Esophagus muscularis mucosa (tissue), 4 donors: ENCODE results near the gene AQP7. TPM values are rescaled to one million over a fixed set of nuclear protein-coding genes. Genes with fewer than 3 reads are reported as not detected.

Experiments used
- DNase-seq: peaks from one replicate; pipeline ENCODE4 v3.0.0-alpha.2; 2017; ENCODE audit errors: extremely low spot score
- H3K27ac ChIP-seq, 4 donors: fragments of 200-600 bp; sonication (generic); replicated peaks in 1 of 4; 1 replicate in 3 of 4; 2 replicates in 1 of 4; pipeline ENCODE4 v1.5.1; 2016 to 2019; ENCODE audit warnings: mild to moderate bottlenecking in 1 of 4
- H3K27me3 ChIP-seq, 4 donors: fragments of 200-600 bp; sonication (generic); one replicate each; pipeline versions ENCODE4 v1.5.1 to v1.6.0; 2016 to 2019
- H3K36me3 ChIP-seq, 4 donors: fragments of 200-600 bp; sonication (generic); one replicate each; pipeline ENCODE4 v1.5.1; 2016 to 2019
- H3K4me1 ChIP-seq, 4 donors: fragments of 200-600 bp; sonication (generic); one replicate each; pipeline ENCODE4 v1.5.1; 2016 to 2019
- H3K4me3 ChIP-seq, 4 donors: fragments of 200-600 bp; sonication (generic); 1 replicate in 2 of 4; 2 replicates in 2 of 4; pipeline ENCODE4 v1.5.1; 2016 to 2019; ENCODE audit warnings: mild to moderate bottlenecking in 4 of 4, moderate library complexity in 1 of 4
- H3K9me3 ChIP-seq, 4 donors: fragments of 200-600 bp; sonication (generic); 1 replicate in 3 of 4; 2 replicates in 1 of 4; pipeline ENCODE4 v1.5.1; 2016 to 2019
- EP300 ChIP-seq: sonication (generic); formaldehyde crosslinking; IDR thresholded peaks from one replicate; pipeline ENCODE4 v1.6.1; 2017; ENCODE audit warnings: antibody characterized with exemption
- POLR2A ChIP-seq: fragments of 450-650 bp; IDR thresholded peaks from one replicate; pipeline ENCODE4 v1.6.1; 2017; ENCODE audit warnings: antibody characterized with exemption, moderate library complexity, mild to moderate bottlenecking, low read depth
- POLR2AphosphoS5 ChIP-seq, 2 donors: sonication (generic); formaldehyde crosslinking; IDR thresholded peaks; one replicate each; pipeline ENCODE4 v1.6.1; 2017; ENCODE audit warnings: antibody characterized with exemption in 2 of 2
- WGBS: methylation state at CpG from one replicate; pipeline ENCODE4 v1.1.5; 2018; 5-methylcytosine and 5-hydroxymethylcytosine counted together
- intact Hi-C: fragments of 100-400 bp; cut with DNase I; formaldehyde crosslinking; loops from one replicate; pipeline ENCODE4 v1.15.1; 2023
- total RNA-seq, 4 donors: library from RNA; depleted of rRNA; stranded (reverse); fragments of >200 nt; gene quantifications; one replicate each; pipeline versions ENCODE4 v1.1.0 to v1.2.1, GENCODE V29; 2016
- TF ChIP-seq, protein P1 (sequence below), 3 experiments: fragments of 200-600 bp in 2 of 3; fragments of 450-650 bp in 1 of 3; sonication (generic) in 2 of 3; IDR thresholded peaks; one replicate each; pipeline ENCODE4 v1.5.1; 2017 to 2019; ENCODE audit warnings: antibody characterized with exemption in 3 of 3, mild to moderate bottlenecking in 2 of 3, moderate library complexity in 1 of 3

The AQP7 gene
- total RNA-seq, 4 donors from 2014 or later: 0.33 to 1.8 (median 1.4) TPM

DNA sequence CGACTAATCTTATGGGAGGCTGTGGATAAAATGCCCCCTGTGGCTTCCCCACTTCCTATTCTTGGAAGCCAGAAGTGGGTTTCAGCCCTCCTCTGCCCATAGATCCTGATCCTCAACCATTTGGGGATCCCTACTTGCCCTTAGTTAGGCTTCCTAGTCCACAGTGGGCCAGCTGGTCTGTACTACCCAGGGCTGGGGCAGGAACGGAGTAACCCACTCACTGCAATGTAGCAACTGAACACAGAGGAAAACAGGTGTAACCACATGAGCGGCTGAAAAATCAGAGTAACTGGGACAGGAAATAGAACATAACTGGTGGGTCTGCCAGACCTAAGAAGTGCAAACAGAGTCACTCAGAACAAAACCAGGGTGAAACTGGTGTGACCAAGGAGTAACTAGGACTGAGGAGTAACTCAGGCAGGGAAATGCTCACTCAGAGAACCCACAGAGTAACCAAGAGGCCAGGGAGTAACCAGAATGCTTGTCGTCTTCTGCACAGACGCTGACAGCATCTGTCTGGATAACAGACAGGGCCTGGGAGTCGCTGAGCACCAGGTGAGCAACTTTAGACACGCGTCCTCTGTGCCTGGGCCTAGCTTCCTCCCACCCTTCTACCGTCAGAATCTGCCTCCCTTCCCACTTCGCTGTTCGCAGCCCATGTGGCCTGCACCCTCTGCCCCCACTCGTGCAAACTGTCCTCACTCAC lies 44.0 kb upstream of the AQP7 start:
- H3K27me3 ChIP-seq: peaks cover 0 to 8% (median 0%) of the 10 kb centered on the region in 4 donors
- intact Hi-C loops: no loop called here
- no peaks in the 10 kb centered on the region for H3K9me3 ChIP-seq
- peaks cover 19 to 24% (median 22%) of the 10 kb centered on the region in 4 donors for H3K4me1 ChIP-seq
- TF ChIP-seq POLR2A (no peak), EP300 (no peak), POLR2AphosphoS5 (IDR thresholded peaks at IDR 0.05) (no peak)
- TF ChIP-seq, protein P1, sequence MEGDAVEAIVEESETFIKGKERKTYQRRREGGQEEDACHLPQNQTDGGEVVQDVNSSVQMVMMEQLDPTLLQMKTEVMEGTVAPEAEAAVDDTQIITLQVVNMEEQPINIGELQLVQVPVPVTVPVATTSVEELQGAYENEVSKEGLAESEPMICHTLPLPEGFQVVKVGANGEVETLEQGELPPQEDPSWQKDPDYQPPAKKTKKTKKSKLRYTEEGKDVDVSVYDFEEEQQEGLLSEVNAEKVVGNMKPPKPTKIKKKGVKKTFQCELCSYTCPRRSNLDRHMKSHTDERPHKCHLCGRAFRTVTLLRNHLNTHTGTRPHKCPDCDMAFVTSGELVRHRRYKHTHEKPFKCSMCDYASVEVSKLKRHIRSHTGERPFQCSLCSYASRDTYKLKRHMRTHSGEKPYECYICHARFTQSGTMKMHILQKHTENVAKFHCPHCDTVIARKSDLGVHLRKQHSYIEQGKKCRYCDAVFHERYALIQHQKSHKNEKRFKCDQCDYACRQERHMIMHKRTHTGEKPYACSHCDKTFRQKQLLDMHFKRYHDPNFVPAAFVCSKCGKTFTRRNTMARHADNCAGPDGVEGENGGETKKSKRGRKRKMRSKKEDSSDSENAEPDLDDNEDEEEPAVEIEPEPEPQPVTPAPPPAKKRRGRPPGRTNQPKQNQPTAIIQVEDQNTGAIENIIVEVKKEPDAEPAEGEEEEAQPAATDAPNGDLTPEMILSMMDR (IDR thresholded peaks at IDR 0.05): no peak
- H3K27ac ChIP-seq: peak overlapping the region in 2 of 4 donors; percentile 35 to 62
- H3K4me3 ChIP-seq: peak overlapping the region; percentile 52 to 67 (median 54)
- DNase-seq: no peak
- H3K36me3 ChIP-seq: peaks cover 0 to 19% (median 2%) of the 10 kb centered on the region in 4 donors
- 75% methylated on average over 12 of the region's 12 CpGs for WGBS

GRCh38 chr9:33445389-33446239 lies 43.2 kb upstream of the AQP7 start:
- Histone ChIP-seq H3K9me3 (no peaks in the 10 kb centered on the region), H3K4me1 (peaks cover 19 to 24% (median 22%) of the 10 kb centered on the region in 4 donors), H3K36me3 (peaks cover 0 to 19% (median 2%) of the 10 kb centered on the region in 4 donors), H3K27me3 (peaks cover 0 to 8% (median 0%) of the 10 kb centered on the region in 4 donors), H3K4me3 (peak overlapping the region in 1 of 4 donors; percentile 67), H3K27ac (no peak overlapping the region)
- TF ChIP-seq EP300 (no peak), POLR2AphosphoS5 (IDR thresholded peaks at IDR 0.05) (no peak), POLR2A (no peak)
- TF ChIP-seq, protein P1 (IDR thresholded peaks at IDR 0.05): no peak
- intact Hi-C loops: no loop called here
- DNase-seq: no peak
- WGBS: 91% methylated on average over 9 of the region's 11 CpGs

DNA sequence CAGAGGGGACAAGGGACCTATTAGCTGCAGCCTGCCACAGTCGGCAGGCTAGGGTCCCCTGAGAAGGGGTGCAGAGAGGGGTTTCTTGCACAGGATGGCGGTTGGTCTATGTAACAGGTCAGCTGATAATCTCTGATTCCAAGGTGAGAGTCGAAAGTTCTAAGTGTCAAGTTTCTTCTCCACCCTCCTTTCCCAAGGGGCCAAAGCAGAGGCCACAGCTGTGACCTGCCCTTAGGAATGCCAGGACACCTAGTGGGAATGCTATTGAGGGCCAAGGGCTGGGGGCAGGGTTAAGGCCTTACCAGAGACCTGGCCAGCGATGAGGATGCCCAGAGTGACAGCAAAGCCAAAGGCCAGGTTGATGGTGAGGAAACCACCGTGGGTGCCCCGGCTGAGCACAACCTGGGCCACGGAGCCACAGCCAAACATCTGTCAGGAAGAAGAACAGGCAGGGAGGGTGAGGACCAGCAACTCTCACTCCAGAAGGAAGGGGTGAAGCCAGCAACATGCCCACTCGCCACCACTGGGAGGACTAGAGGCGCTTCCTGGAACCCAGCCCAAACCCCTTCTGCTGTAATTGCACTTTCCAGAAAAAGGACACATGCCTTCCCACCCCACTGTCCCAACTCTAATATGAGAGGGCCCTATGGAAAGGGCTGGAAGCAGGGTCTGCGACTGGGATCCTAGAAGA lies 41.2 kb upstream of the AQP7 start:
- H3K9me3 ChIP-seq: no peaks in the 10 kb centered on the region
- no peak overlapping the region for H3K4me3 ChIP-seq
- H3K36me3 ChIP-seq: peaks cover 0 to 19% (median 2%) of the 10 kb centered on the region in 4 donors
- no peak for DNase-seq
- TF ChIP-seq, protein P1 (IDR thresholded peaks at IDR 0.05): no peak
- TF ChIP-seq POLR2A: no peak
- TF ChIP-seq POLR2AphosphoS5 (IDR thresholded peaks at IDR 0.05): no peak
- H3K4me1 ChIP-seq: peaks cover 22 to 27% (median 24%) of the 10 kb centered on the region in 4 donors
- WGBS: 88% methylated on average over 8 of the region's 10 CpGs
- no peak overlapping the region for H3K27ac ChIP-seq
- intact Hi-C loops: no loop called here
- peaks cover 0 to 8% (median 0%) of the 10 kb centered on the region in 4 donors for H3K27me3 ChIP-seq

GRCh38 chr9:33443047-33443446 lies 40.7 kb upstream of the AQP7 start:
- Histone ChIP-seq H3K4me1 (peaks cover 21 to 26% (median 23%) of the 10 kb centered on the region in 4 donors), H3K9me3 (no peaks in the 10 kb centered on the region), H3K4me3 (no peak overlapping the region), H3K27me3 (peaks cover 0 to 6% (median 0%) of the 10 kb centered on the region in 4 donors), H3K36me3 (peaks cover 0 to 19% (median 2%) of the 10 kb centered on the region in 4 donors), H3K27ac (no peak overlapping the region)
- DNase-seq: no peak
- intact Hi-C loops: no loop called here
- 91% methylated on average over 9 of the region's 9 CpGs for WGBS
- TF ChIP-seq EP300: no peak
- TF ChIP-seq POLR2AphosphoS5 (IDR thresholded peaks at IDR 0.05): no peak
- TF ChIP-seq POLR2A: no peak
- TF ChIP-seq, protein P1 (IDR thresholded peaks at IDR 0.05): no peak
